Stimulated activated CD4-positive, alpha-beta T cell treated with anti-CD3 and anti-CD28 coated beads, Interleukin-1b, Interleukin-23, amount 100 ng/mL, for 1 hour (primary cell): ENCODE measurements around the gene ZNF219.
"Not testable (repeated sequence)": the region's sequence is repeated elsewhere in the genome, so short reads cannot be mapped to it uniquely, and the experiment has no call there.

ENCODE experiments used
- DNase-seq, 2 donors: peaks; one replicate each; pipeline ENCODE4 v3.0.0-alpha.2; 2020; ENCODE audit warnings: low read depth in 2 of 2

The ZNF219 gene

DNA sequence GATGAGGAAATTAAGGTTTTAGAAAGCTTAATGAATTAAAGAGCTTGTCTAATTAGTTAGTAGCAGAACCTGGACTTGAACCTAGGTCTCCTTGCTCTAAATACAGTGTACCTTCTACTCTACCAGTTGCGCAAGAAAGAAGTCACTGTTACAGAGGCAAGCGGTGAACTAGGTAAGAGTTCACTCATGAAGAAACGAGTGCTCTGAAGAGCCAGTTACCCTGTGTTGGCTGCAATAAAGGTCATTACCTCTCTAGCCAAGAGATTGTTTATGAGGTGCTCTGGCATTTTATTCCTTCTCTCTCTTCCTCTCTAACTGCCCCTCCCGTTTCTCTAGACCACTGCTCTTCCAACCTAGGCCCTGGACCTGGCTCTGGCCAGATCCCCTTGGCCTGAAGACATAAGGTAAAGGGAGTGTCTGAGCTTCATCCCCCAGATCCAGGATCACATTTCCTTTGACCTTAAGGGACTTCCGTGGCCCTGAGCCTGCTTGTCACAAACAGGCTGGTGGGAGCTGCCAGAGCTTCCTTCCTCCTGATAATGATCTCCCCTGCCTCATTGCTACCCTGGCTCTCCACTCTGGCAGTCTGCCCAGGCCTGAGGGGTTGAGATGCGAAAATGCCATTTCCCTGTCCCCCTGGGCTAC, 54.4 kb downstream of the ZNF219 start:
- DNase-seq = no peak

DNA sequence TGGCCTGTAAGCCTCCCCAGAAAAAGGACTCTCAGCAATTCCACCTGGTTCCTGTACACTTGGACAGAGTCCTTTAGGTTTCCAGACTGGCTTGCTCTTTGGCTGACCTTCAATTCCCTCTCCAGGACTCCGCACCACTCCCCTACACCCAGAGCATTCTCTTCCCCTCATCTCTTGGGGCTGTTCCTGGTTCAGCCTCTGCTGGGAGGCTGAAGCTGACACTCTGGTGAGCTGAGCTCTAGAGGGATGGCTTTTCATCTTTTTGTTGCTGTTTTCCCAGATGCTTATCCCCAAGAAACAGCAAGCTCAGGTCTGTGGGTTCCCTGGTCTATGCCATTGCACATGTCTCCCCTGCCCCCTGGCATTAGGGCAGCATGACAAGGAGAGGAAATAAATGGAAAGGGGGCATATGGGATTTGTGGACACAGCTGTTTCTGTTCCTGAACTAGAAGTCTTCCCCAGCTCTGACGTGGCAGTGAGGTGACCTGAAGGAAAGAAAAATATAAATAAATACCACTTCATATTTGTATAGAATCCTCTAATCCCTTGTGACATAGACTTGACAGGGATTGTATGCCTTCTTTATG, 55.0 kb downstream of the ZNF219 start:
- DNase-seq = no peak

DNA sequence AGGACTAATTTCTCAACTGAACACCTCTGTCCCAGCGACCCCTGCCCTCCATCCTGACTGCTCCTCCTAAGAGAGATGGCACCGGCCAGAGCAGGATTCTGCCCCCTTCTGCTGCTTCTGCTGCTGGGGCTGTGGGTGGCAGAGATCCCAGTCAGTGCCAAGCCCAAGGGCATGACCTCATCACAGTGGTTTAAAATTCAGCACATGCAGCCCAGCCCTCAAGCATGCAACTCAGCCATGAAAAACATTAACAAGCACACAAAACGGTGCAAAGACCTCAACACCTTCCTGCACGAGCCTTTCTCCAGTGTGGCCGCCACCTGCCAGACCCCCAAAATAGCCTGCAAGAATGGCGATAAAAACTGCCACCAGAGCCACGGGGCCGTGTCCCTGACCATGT, 55.5 kb downstream of the ZNF219 start:
- no peak for DNase-seq

DNA sequence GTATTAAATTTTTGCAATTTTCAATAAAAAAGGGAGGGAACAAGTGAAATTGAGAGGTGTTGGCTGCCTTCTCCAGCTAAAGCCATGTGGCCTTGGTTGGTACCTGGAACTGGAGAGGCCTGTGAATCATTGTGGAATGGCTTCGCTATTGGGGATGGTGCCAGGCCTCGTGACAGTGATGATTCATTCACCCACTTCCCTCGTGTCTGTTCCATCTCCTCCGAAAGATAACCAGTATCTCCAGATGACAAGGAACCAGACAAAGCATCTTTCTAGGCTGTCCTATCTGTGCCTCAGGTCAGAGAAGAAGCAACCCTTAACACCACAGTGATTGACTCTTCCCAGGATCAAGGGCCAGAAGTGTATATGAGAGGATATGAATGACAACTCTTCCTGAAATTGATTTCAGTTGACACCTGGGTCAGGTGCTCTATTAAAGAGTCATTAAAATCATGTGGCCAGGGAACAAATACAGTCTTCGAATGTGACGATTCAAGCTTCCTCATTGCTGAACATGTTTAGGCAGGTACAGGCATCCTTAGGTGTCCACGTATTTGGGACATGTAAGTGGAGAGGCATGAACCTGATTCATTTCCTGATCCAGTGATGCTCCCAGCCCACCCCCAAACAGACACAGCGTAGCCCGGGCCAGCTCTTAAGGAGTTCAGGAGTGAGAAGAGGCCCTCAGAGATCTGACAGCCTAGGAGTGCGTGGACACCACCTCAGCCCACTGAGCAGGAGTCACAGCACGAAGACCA, 56.6 kb downstream of the ZNF219 start, which contains the start of gene RNASE7:
Gene RNASE7 (plus strand): TSS at position 687 of the 758 bp plus-strand sequence. CDS start 631 bp downstream, outside the sequence.
- DNase-seq = no peak

DNA sequence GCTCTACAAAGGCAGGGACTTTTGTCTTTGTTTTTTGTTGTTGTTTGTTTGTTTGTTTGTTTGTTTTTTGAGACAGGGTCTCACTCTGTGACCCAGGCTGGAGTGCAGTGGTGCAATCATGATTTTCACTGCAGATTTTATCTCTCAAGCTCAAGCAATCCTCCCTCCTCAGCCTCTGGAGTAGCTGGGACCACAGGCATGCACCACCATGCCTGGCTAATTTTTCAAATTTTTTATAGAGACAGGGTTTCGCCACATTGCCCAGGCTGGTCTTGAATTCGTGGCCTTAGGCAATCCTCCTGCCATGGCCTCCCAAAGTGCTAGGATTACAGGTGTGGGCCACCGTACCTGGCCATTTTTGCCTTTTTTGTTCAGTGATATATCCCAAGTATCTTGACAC, 57.5 kb downstream of the ZNF219 start:
- not testable (repeated sequence) for DNase-seq

DNA sequence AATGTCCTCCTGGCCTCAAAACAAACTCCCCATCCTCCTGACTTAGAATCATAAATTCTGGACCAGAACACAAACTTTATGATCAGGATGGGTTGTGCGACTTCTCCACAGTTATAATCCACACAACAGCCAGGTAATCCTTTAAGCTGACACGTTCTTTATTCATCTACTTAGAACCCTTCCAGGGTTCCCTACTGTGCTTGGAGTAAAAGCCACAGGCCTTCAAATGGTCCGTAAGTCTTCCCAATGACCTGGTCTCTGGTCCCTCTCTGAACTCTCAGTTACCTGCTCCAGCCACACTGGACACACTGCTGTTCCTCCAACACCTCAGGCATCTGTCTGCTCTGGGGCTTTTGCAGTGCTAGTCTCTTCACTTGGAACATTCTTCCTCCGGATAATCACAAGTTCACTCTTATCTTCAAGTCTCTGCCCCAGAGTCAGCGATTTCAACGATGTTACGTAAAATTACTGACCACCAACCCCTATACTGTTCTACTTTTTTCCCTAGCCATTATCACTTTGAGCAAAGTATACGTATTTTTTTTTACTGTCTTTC, 58.0 kb downstream of the ZNF219 start:
- DNase-seq = no peak
